Measurements from ENCODE around the gene RUNX2. TPM values are rescaled to one million over a fixed set of nuclear protein-coding genes. Genes with fewer than 3 reads are reported as not detected.

RUNX2 gene
- total RNA-seq, 1 donor from 2014 or later: 34.1 TPM

DNA sequence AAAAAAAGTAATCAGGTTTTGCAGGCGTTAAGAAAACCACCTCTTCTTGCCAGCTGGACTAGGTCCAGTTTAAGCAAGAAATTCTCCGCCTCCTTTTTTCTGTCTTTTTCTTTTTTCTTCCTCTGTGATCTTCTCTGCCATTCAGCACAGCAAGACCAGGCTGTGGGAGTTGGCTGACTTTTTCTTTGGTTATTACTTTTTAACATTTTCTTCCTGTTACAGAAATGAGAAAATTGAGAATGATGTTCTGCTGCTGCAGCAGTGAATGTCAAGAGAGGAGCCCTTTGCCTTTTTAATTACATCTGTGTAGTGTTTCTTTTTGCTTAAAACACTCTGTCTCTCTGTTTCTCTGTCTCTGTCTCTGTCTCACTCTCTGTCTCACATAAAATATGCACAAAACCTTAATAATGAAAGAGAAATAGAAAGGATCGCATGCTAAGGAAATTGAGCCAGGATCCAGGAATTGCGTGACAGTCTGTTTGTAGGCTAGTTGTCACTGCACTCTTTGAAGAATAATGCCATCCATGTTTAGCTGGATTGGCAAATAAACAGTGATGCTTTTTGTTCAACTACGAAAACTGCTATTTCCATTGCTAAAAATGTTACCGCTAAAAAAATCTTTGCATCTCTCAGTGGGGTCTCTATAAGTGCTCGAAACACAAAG, 152.8 kb downstream of the RUNX2 start:
- no peak for DNase-seq (ENCODE audit: low read depth)

- DNase-seq (ENCODE audit: low read depth): no peak
These were observed 154.9 kb downstream of the RUNX2 start for GRCh38 chr6:45483021-45483420.

DNA sequence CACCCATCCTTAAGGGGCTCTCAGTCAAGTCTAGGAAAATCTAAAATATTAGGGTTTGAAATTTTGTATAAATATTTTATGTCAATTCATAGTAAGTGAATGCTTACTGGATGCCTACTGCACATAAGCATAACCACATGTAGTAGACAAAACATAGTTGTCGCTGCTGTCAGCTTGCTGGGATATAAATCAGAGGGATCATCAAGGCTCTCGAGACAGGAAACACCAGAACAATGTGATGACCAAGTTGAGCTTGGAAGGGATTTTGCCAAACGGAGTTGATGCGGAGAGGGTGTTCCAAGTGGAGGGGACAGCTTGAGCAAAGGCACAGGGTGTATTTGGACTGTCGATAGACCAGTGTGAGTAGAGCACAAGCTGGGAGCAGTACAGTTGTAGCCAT, 155.4 kb downstream of the RUNX2 start:
- no peak for DNase-seq (ENCODE audit: low read depth)

DNA sequence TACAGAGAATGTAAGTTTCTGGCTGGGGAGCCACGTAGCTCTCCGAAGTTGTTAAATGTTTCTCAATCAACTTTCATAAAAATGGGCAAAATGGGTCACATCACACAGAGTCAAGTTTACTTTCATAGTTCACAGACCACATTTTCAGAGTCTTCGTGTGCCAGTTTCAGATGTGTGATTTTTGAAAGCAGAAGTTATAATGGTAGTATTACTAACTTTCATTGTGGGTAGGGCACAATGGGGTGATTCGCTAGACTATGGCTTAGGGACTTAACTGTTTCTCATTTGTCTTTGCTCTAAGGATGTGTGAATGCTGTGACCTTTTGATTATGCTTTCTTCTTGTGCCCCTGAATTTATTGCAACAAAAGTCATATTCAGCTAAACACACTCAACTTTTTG, 158.6 kb downstream of the RUNX2 start:
- no peak for DNase-seq (ENCODE audit: low read depth)

DNA sequence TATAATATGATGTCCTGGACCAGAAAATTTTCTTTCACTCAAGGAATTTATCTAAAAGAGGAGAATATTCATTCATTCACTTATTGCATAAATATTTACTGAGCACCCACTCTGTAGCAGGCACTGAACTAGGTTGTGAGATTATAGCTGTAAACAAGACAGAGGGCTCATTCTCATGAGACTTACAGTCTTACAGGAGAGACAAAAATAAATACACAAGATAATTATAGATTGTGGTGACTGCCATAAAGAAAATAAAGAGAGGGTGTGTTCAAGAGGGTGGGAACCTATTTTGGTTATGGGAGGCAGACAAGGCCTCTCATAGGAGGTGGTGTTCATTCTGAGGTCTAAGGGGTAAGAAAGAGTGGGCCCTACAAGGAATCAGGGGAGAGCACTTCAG, 159.5 kb downstream of the RUNX2 start:
- no peak for DNase-seq (ENCODE audit: low read depth)

- no peak for DNase-seq (ENCODE audit: low read depth)
These were observed 160.1 kb downstream of the RUNX2 start for GRCh38 chr6:45488269-45488668.

- DNase-seq (ENCODE audit: low read depth): no peak
These were observed 160.8 kb downstream of the RUNX2 start for GRCh38 chr6:45488889-45489288.

DNA sequence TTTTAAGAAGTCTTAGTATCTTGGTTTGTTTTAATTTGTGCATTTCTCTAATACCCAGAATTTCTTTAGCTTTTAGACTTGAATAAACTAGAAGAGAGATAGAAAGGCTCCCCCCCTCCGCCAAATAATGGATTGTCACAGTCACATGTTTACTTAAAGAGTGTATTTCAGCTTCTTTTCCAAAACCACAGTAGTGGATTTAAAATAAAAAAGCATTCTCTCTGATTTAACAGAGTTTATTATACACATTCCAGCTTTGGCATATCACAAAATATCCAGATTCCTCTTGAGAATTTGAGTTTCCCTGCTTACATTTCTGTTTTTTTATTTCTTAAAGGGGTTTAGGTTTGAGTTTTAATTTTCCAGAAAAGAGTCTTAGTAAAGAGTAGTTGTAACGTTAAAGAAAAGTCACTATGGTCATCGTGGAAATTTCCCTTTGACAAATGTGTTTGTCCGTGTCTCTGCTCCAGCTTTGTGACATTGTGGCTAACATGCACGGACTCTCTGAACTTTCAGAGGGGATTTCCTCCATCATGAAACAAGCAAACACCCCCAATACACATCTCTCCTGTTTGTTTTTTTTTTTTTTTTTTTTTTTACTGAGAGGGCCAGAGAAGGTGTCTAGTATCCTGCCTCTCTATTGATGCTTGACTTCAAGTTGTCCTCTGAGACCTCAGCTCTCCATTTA, 163.1 kb downstream of the RUNX2 start:
- no peak for DNase-seq (ENCODE audit: low read depth)

DNA sequence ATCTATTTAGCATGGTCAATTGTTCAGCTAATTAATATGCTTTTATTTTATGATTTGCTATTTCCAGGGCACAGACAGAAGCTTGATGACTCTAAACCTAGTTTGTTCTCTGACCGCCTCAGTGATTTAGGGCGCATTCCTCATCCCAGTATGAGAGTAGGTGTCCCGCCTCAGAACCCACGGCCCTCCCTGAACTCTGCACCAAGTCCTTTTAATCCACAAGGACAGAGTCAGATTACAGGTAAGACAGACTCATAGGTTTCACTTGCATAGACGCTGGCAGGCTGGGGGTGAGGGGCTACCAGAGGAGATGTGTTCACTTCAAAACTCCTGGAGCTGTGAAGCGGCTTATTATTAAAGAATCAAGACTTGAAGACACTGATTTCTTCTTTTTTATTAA, 163.7 kb downstream of the RUNX2 start:
- no peak for DNase-seq (ENCODE audit: low read depth)

GRCh38 chr6:45493761-45494160, 165.6 kb downstream of the RUNX2 start:
- DNase-seq (ENCODE audit: low read depth): no peak

GRCh38 chr6:45494416-45495135, 166.4 kb downstream of the RUNX2 start:
- no peak for DNase-seq (ENCODE audit: low read depth)

GRCh38 chr6:45495429-45496084, 167.4 kb downstream of the RUNX2 start:
- no peak for DNase-seq (ENCODE audit: low read depth)

- no peak for DNase-seq (ENCODE audit: low read depth)
These were observed 167.9 kb downstream of the RUNX2 start for GRCh38 chr6:45496085-45496433.

GRCh38 chr6:45498591-45498990, 170.5 kb downstream of the RUNX2 start:
- DNase-seq (ENCODE audit: low read depth): no peak

- DNase-seq (ENCODE audit: low read depth): no peak
These were observed 173.0 kb downstream of the RUNX2 start for GRCh38 chr6:45500924-45501816.

DNA sequence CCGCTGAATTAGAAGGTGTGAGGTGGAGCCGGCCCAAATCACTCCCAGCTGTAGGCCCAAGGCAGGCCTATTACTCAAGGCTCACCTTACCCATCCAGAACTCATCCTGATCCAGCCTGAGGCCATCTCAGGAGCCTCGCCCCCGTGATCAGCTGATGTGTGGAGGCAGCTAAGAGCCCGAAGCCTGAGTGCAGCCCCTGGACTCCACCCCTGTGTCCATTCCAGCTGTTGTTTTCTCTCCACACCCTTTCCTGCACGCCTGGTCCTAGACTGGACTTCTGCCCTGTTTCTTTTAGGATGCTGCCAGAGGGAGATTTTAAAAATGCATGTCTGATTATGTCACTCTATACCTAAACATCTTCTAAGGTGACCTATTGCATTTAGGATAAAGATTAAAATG, 174.3 kb downstream of the RUNX2 start:
- DNase-seq (ENCODE audit: low read depth): no peak

- peak; percentile 94 for DNase-seq (ENCODE audit: low read depth)
These were observed 176.8 kb downstream of the RUNX2 start for GRCh38 chr6:45504947-45505346.

- DNase-seq (ENCODE audit: low read depth): no peak
These were observed 177.3 kb downstream of the RUNX2 start for GRCh38 chr6:45505470-45505869.

- peak; percentile 54 for DNase-seq (ENCODE audit: low read depth)
These were observed 179.1 kb downstream of the RUNX2 start for GRCh38 chr6:45507186-45507585.

DNA sequence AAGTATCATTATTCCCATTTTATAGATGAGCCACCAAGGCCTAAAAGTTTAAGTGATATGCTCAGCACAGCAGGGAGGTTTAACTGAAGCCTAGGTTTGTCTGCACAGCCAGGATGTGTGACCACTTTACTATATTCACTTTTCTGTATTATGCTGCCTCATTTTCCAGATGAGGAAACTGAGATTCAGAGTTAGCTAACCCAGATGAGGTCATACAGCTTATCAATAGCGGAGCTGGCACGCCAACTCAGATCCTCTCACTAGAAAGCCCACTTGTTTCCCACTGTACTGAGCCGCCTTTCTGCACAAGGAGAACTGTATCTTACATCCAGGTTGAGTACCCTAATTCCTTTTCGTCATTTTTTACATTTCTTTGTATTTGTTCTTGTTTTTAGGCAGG, 181.3 kb downstream of the RUNX2 start:
- no peak for DNase-seq (ENCODE audit: low read depth)

DNA sequence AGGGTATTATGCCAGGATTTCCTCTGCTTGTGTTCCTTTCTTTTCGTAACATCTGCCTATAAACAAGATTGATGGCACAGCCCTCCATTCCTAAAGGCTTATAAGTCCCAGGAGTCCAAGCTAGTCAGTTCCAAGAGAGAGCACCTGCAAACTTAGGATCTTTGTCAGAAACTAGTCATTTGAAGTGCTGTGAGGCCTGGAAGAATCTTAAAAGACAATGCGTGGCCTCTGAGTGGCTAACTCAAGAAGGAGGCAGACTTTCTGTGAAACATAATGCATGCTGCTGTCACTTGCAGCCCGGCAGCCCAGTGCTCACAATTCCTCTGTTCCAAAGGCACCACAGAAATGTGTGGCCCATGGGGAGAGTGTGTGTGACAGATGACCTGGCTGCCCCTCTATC, 184.6 kb downstream of the RUNX2 start:
- DNase-seq (ENCODE audit: low read depth): no peak

DNA sequence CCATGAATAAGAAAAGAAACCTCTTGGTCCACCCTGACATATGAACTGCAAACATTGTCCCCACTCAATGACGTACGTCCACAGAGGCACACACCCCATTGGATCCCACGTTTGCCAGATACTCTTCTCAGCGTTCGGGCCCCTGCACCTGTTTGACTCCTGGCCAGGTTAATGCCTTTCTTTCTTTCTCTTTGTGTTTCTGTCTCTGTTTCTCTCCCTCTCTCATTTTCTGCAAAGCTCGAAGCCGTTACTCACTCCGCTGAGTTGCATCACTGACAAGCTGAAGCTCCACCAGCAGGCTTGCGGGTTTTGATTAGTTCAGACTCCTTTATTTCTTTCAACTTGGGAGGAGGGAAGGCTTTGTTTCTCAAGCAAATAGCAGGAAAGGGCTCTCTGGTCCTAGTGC, 185.1 kb downstream of the RUNX2 start:
- DNase-seq (ENCODE audit: low read depth): no peak

All from renal cortical epithelial cell (primary cell).